ENCODE measurements around the gene FLT1. TPM values are rescaled to one million over a fixed set of nuclear protein-coding genes. Genes with fewer than 3 reads are reported as not detected.

FLT1 gene
- total and polyA plus RNA-seq, 2 donors = 20.3 to 37.5 TPM

DNA sequence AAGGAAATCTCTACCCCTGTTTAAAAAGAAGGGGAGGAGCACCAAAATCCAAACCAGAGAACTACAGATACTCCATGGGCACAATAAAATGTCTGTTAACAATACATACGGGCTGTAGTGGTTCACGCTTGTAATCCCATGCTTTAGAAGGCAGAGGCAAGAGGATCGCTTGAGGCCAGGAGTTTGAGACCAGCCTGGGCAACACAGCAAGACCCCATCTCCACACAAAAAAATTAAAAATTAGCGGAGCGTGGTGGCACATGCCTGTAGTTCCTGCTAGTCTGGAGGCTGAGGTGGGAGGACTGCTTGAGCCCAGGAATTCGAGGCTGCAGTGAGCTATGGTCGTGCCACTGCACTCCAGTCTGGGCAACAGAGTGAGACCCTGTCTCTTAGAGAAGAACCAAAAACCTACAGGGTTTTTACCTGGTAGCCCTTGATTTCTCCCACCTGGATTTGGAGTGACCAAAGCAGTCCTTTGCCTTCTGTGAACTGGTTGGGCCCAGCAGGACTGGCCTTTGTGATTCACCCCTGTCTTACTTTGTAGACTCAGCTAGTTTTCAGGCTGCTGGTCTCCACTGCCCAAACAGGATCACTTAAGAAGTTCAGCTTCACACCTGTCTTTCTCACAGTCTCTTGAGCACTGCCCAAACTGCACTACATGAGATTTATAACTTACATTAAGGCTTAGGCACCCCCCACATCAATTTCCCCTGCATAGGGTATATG lies 38.7 kb upstream of the FLT1 start:
- no peaks in the 10 kb centered on the region for H3K4me1 ChIP-seq (ENCODE audit: insufficient read depth)
- WGBS = 88% methylated on average over 7 of the region's 7 CpGs
- DNase-seq (ENCODE audit: extremely low spot score) = no peak
- no peaks in the 10 kb centered on the region for H3K36me3 ChIP-seq (ENCODE audit: insufficient read depth)
- no peak overlapping the region for H3K4me3 ChIP-seq (ENCODE audit: low read depth, low read length)
- H3K27ac ChIP-seq (ENCODE audit: low read depth) = no peak overlapping the region

- Histone ChIP-seq H3K27ac (ENCODE audit: low read depth) (no peak overlapping the region), H3K36me3 (ENCODE audit: insufficient read depth) (no peaks in the 10 kb centered on the region), H3K4me1 (ENCODE audit: insufficient read depth) (no peaks in the 10 kb centered on the region), H3K4me3 (ENCODE audit: low read depth, low read length) (peak overlapping the region; percentile 49)
- WGBS = 24% methylated on average over 10 of the region's 10 CpGs
- no peak for DNase-seq (ENCODE audit: extremely low spot score)
Measured at GRCh38 chr13:28533125-28533436, 38.2 kb upstream of the FLT1 start.

GRCh38 chr13:28532388-28533124 lies 37.6 kb upstream of the FLT1 start:
- Histone ChIP-seq H3K36me3 (ENCODE audit: insufficient read depth) (no peaks in the 10 kb centered on the region), H3K4me1 (ENCODE audit: insufficient read depth) (no peaks in the 10 kb centered on the region), H3K27ac (ENCODE audit: low read depth) (no peak overlapping the region), H3K4me3 (ENCODE audit: low read depth, low read length) (peak overlapping the region; percentile 49)
- no peak for DNase-seq (ENCODE audit: extremely low spot score)
- WGBS = 1% methylated on average over 96 of the region's 96 CpGs

DNA sequence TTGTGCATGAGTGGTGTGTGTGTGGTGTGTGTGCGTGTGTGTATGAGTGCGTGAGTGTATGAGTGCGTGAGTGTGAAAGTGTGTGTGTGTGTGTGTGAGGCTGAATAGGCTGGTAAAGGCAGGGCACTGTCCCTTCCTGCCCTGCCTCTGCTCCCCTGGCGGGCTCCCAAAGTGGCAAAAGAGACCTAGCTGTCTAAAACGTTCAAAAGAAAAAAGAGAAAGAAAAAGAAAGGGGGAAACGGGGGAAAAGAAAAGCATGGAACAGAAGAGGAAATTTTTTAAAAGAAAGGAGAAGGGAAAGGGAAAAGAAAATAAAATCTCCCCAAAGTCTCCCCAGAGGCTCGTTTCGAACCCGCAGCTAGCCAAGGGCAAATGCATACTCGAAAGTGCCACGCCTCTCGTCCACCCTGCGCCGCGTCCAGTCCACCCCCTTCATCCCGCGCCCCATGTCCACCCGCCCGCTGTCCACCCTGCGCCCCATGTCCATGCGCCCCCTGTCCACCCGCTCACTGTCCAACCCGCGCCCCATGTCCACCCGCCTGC lies 37.0 kb upstream of the FLT1 start:
- WGBS = 5% methylated on average over 25 of the region's 25 CpGs
- H3K27ac ChIP-seq (ENCODE audit: low read depth) = no peak overlapping the region
- no peaks in the 10 kb centered on the region for H3K36me3 ChIP-seq (ENCODE audit: insufficient read depth)
- H3K4me3 ChIP-seq (ENCODE audit: low read depth, low read length) = peak overlapping the region; percentile 49
- no peaks in the 10 kb centered on the region for H3K4me1 ChIP-seq (ENCODE audit: insufficient read depth)
- no peak for DNase-seq (ENCODE audit: extremely low spot score)

DNA sequence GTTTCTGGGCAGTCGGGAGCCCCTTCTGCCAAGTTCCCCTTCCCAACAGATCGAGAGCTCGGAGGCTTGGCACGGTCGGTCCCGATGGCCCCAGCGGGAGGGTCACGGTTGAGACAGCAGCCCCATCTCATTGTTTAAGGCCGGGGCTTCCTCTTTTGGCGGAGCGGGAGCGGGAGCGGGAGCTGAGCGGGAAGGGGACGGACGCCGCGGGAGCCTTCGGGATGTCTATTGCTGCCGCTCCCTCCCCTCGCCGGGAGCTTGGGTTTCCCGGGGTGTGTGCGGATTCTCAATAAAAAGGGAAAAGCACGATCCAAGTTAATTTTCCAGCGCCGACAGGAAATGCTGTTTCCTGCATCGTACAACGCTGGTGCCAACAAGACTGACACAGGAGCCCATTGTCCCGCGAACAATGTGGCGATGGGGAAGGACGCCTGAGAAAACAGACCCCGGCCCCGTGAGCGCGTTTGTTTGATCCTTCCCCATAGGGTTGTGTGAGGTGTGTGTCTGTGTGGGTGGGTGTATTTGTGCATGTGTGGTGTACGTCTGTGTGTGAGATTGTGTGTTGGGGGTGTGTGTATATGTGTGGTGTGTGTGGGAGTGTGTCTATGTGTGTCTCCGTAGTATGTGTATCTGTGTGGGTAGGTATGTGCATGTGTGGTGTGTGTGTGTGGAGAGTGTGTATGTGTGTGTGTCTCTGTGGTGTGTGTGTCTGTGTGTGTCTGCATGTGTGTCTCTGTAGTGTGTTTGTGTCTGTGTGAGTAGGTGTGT lies 36.3 kb upstream of the FLT1 start:
- no peak overlapping the region for H3K27ac ChIP-seq (ENCODE audit: low read depth)
- DNase-seq (ENCODE audit: extremely low spot score) = peak; percentile 41
- whole genome bisulfite sequencing = 2% methylated on average over 39 of the region's 39 CpGs

DNA sequence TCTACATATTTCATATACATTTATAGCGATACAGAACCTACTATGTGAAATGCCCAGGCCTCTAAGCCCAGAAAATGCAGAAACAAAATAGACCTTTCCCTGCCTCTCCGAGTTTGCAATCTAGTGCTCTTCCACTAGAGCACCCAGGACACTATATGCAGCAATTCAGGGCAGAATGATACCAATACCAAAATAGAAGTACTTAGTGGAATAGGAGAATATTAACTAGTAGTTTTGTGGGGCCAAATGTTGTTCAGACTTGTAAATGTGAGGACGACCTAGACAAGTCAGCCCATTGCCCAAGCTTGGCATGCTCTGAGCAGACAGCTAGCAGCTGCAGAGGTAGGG lies 35.8 kb upstream of the FLT1 start:
- Histone ChIP-seq H3K36me3 (ENCODE audit: insufficient read depth) (no peaks in the 10 kb centered on the region), H3K27ac (ENCODE audit: low read depth) (no peak overlapping the region), H3K4me3 (ENCODE audit: low read depth, low read length) (no peak overlapping the region), H3K4me1 (ENCODE audit: insufficient read depth) (no peaks in the 10 kb centered on the region)
- no peak for DNase-seq (ENCODE audit: extremely low spot score)
- WGBS = 32% methylated on average over 3 of the region's 3 CpGs

More for the DNA sequence above, 36.3 kb upstream of the FLT1 start:
- Histone ChIP-seq H3K4me1 (ENCODE audit: insufficient read depth) (no peaks in the 10 kb centered on the region), H3K36me3 (ENCODE audit: insufficient read depth) (no peaks in the 10 kb centered on the region), H3K4me3 (ENCODE audit: low read depth, low read length) (peak overlapping the region; percentile 10)

DNA sequence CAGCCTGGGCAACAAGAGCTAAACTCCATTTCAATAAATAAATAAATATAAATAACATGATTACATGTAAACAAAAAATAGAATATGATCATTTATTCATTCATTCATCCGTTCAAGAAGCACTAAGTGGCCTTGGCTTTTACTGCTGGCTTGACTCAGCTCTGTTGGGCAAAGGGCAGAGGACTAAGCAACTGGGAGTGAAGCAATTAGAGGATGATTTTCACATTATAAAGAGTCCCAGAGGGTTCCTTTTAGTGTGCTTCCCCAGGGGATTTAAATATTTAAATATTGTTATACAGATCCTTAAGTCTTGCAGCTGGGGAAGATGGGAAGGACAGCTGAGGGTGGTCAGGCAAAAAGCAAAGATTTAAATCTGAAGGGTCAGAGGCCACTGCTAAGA lies 34.9 kb upstream of the FLT1 start:
- WGBS = 79% methylated on average over 1 of the region's 1 CpG
- Histone ChIP-seq H3K36me3 (ENCODE audit: insufficient read depth) (no peaks in the 10 kb centered on the region), H3K27ac (ENCODE audit: low read depth) (no peak overlapping the region), H3K4me1 (ENCODE audit: insufficient read depth) (no peaks in the 10 kb centered on the region), H3K4me3 (ENCODE audit: low read depth, low read length) (no peak overlapping the region)
- DNase-seq (ENCODE audit: extremely low spot score) = no peak

DNA sequence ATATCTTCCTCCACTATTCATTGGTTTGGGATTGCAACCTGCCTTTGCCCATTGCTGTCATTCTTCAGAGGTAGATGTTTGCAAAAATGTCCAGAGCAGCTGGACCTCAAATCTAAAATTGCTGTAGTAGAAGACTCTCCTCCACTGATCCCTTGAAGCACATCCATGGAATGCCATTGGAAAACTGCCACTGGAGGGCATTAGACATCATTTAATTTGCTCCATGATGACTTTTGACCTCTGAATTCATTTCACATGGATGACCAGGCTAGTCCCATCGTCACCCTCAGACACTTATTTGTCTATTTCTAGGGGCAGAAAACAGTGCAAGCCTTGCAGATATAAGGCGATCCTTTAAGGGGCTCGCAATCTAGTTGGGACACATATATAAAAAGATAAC lies 33.9 kb upstream of the FLT1 start:
- DNase-seq (ENCODE audit: extremely low spot score) = no peak
- H3K4me3 ChIP-seq (ENCODE audit: low read depth, low read length) = no peak overlapping the region
- H3K27ac ChIP-seq (ENCODE audit: low read depth) = no peak overlapping the region
- H3K36me3 ChIP-seq (ENCODE audit: insufficient read depth) = no peaks in the 10 kb centered on the region
- WGBS = 83% methylated on average over 3 of the region's 3 CpGs
- H3K4me1 ChIP-seq (ENCODE audit: insufficient read depth) = no peaks in the 10 kb centered on the region

- no peak overlapping the region for H3K27ac ChIP-seq (ENCODE audit: low read depth)
- no peaks in the 10 kb centered on the region for H3K36me3 ChIP-seq (ENCODE audit: insufficient read depth)
- WGBS = 62% methylated on average over 3 of the region's 3 CpGs
- H3K4me3 ChIP-seq (ENCODE audit: low read depth, low read length) = no peak overlapping the region
- no peak for DNase-seq (ENCODE audit: extremely low spot score)
- no peaks in the 10 kb centered on the region for H3K4me1 ChIP-seq (ENCODE audit: insufficient read depth)
Measured at GRCh38 chr13:28528388-28528787, 33.5 kb upstream of the FLT1 start.

- no peaks in the 10 kb centered on the region for H3K4me1 ChIP-seq (ENCODE audit: insufficient read depth)
- DNase-seq (ENCODE audit: extremely low spot score) = no peak
- H3K27ac ChIP-seq (ENCODE audit: low read depth) = no peak overlapping the region
- 68% methylated on average over 13 of the region's 13 CpGs for WGBS
- H3K4me3 ChIP-seq (ENCODE audit: low read depth, low read length) = no peak overlapping the region
- no peaks in the 10 kb centered on the region for H3K36me3 ChIP-seq (ENCODE audit: insufficient read depth)
Measured at GRCh38 chr13:28527629-28528028, 32.7 kb upstream of the FLT1 start.

GRCh38 chr13:28526876-28527275 lies 31.9 kb upstream of the FLT1 start:
- no peak overlapping the region for H3K27ac ChIP-seq (ENCODE audit: low read depth)
- 72% methylated on average over 10 of the region's 10 CpGs for WGBS
- no peaks in the 10 kb centered on the region for H3K36me3 ChIP-seq (ENCODE audit: insufficient read depth)
- no peak for DNase-seq (ENCODE audit: extremely low spot score)
- H3K4me3 ChIP-seq (ENCODE audit: low read depth, low read length) = no peak overlapping the region
- no peaks in the 10 kb centered on the region for H3K4me1 ChIP-seq (ENCODE audit: insufficient read depth)

GRCh38 chr13:28522871-28523270 lies 27.9 kb upstream of the FLT1 start:
- H3K27ac ChIP-seq (ENCODE audit: low read depth) = no peak overlapping the region
- no peaks in the 10 kb centered on the region for H3K36me3 ChIP-seq (ENCODE audit: insufficient read depth)
- no peak overlapping the region for H3K4me3 ChIP-seq (ENCODE audit: low read depth, low read length)
- no peaks in the 10 kb centered on the region for H3K4me1 ChIP-seq (ENCODE audit: insufficient read depth)
- DNase-seq (ENCODE audit: extremely low spot score) = no peak
- WGBS = 82% methylated on average over 8 of the region's 8 CpGs

DNA sequence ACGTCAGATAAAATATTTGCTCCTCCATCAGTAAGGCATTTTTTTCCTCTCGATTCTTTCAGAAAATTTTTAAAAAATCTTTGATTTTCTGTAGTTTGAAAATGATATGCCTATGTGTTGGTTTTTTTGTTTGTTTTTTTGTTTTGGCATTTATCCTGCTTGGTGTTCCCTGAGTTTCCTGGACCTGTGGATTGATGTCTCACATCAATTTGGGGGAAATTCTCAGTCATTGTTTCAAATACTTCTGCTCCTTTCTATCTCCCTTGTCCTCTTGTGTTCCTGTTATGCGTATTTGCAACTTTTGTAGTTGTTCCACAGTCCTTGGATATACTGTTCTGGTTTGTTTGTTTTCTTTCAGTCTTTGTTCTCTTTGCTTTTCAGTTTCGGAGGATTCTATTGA lies 18.8 kb upstream of the FLT1 start:
- no peak overlapping the region for H3K4me3 ChIP-seq (ENCODE audit: low read depth, low read length)
- no peak for DNase-seq (ENCODE audit: extremely low spot score)
- H3K4me1 ChIP-seq (ENCODE audit: insufficient read depth) = no peaks in the 10 kb centered on the region
- H3K36me3 ChIP-seq (ENCODE audit: insufficient read depth) = no peaks in the 10 kb centered on the region
- H3K27ac ChIP-seq (ENCODE audit: low read depth) = no peak overlapping the region
- whole genome bisulfite sequencing = 93% methylated on average over 4 of the region's 4 CpGs

- Histone ChIP-seq H3K4me3 (ENCODE audit: low read depth, low read length) (no peak overlapping the region), H3K27ac (ENCODE audit: low read depth) (no peak overlapping the region), H3K4me1 (ENCODE audit: insufficient read depth) (no peaks in the 10 kb centered on the region), H3K36me3 (ENCODE audit: insufficient read depth) (no peaks in the 10 kb centered on the region)
- no peak for DNase-seq (ENCODE audit: extremely low spot score)
- WGBS = 40% methylated on average over 1 of the region's 1 CpG
Measured at GRCh38 chr13:28510542-28510941, 15.6 kb upstream of the FLT1 start.
